HUES6 (cell line): ENCODE results near the gene ADAMTSL1.

Experiments
- H3K27ac ChIP-seq: 2 replicates; pipeline ENCODE4 v1.7.0; 2013; ENCODE audit warnings: low read depth, mild to moderate bottlenecking, low read length, inconsistent platforms
- H3K27me3 ChIP-seq: 2 replicates; pipeline ENCODE4 v1.6.1; 2013; ENCODE audit warnings: low read length; ENCODE audit not compliant: control insufficient read depth, insufficient read depth
- H3K36me3 ChIP-seq: 2 replicates; pipeline ENCODE4 v1.6.1; 2013; ENCODE audit warnings: low read length; ENCODE audit not compliant: control insufficient read depth, insufficient read depth
- H3K4me1 ChIP-seq: 2 replicates; pipeline ENCODE4 v1.6.1; 2013; ENCODE audit warnings: low read length; ENCODE audit not compliant: control insufficient read depth, insufficient read depth
- H3K4me3 ChIP-seq: 2 replicates; pipeline ENCODE4 v1.5.1; 2013; ENCODE audit warnings: low read depth, low read length
- H3K9ac ChIP-seq: one replicate; pipeline ENCODE4 v1.6.1; 2013; ENCODE audit warnings: mild to moderate bottlenecking, low read length
- H3K9me3 ChIP-seq: 2 replicates; pipeline ENCODE4 v1.6.1; 2013; ENCODE audit warnings: low read depth, low read length; ENCODE audit not compliant: control insufficient read depth, insufficient read depth

Gene ADAMTSL1, protein sequence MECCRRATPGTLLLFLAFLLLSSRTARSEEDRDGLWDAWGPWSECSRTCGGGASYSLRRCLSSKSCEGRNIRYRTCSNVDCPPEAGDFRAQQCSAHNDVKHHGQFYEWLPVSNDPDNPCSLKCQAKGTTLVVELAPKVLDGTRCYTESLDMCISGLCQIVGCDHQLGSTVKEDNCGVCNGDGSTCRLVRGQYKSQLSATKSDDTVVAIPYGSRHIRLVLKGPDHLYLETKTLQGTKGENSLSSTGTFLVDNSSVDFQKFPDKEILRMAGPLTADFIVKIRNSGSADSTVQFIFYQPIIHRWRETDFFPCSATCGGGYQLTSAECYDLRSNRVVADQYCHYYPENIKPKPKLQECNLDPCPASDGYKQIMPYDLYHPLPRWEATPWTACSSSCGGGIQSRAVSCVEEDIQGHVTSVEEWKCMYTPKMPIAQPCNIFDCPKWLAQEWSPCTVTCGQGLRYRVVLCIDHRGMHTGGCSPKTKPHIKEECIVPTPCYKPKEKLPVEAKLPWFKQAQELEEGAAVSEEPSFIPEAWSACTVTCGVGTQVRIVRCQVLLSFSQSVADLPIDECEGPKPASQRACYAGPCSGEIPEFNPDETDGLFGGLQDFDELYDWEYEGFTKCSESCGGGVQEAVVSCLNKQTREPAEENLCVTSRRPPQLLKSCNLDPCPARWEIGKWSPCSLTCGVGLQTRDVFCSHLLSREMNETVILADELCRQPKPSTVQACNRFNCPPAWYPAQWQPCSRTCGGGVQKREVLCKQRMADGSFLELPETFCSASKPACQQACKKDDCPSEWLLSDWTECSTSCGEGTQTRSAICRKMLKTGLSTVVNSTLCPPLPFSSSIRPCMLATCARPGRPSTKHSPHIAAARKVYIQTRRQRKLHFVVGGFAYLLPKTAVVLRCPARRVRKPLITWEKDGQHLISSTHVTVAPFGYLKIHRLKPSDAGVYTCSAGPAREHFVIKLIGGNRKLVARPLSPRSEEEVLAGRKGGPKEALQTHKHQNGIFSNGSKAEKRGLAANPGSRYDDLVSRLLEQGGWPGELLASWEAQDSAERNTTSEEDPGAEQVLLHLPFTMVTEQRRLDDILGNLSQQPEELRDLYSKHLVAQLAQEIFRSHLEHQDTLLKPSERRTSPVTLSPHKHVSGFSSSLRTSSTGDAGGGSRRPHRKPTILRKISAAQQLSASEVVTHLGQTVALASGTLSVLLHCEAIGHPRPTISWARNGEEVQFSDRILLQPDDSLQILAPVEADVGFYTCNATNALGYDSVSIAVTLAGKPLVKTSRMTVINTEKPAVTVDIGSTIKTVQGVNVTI (N-terminal part only)

DNA sequence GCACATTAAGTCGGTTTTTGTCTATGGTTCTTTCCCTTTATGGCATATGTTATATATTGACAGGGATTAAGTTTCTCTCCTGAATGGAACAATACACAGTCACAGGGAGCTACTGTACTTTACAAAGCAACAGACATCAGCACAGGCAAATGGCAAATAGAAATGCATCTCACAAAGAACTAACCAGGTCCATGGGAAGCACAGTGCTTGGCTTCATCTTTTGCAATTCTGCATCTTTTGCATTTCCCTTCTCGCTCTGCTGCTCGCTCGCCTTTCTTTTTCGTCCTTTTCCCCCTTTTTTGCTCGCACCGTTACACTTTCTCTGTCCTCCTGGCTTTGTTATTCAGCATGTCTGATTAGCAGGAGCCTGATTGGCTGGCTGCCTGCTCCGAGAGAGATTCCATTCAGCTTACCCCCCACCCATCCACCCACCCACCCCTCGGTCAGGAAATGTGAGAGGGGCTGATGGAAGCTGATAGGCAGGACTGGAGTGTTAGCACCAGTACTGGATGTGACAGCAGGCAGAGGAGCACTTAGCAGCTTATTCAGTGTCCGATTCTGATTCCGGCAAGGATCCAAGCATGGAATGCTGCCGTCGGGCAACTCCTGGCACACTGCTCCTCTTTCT is at the start of gene ADAMTSL1:
Gene ADAMTSL1 (plus strand): TSS at position 502 of the 628 bp plus-strand sequence. CDS start 80 bp downstream, at position 582.
- Histone ChIP-seq H3K27ac (no peak within 1 kb of the TSS), H3K9me3 (peaks cover 5% of the 10 kb centered on the region), H3K9ac (no peak within 1 kb of the TSS), H3K27me3 (no peaks in the 10 kb centered on the region), H3K4me1 (peaks cover 23% of the 10 kb centered on the region), H3K36me3 (no peaks in the 10 kb centered on the region), H3K4me3 (peak within 1 kb of the TSS; percentile 47)

DNA sequence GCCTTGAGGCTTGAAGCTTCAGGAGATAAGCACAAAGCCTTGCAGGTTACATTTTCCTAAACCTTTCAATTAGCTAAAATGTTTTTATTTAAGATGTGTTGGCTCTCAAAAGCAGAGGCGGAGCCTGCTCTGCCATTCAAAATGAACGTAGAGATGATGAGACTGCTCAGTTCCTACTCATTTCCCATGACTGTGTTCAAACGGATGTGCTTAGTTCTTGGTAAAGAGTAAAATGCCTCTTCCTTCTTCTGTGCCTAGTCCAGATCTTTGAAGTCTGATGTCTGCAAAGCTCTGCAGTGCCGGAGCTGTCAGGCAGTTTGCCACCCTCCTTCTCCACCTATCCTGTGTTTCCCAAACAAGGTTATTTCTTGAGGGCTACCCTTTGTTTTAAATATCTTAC is 46.3 kb upstream of the ADAMTSL1 start:
- Histone ChIP-seq H3K36me3 (no peaks in the 10 kb centered on the region), H3K27me3 (no peaks in the 10 kb centered on the region), H3K27ac (no peak overlapping the region), H3K4me1 (no peaks in the 10 kb centered on the region), H3K9me3 (no peaks in the 10 kb centered on the region), H3K4me3 (no peak overlapping the region), H3K9ac (no peak overlapping the region)

DNA sequence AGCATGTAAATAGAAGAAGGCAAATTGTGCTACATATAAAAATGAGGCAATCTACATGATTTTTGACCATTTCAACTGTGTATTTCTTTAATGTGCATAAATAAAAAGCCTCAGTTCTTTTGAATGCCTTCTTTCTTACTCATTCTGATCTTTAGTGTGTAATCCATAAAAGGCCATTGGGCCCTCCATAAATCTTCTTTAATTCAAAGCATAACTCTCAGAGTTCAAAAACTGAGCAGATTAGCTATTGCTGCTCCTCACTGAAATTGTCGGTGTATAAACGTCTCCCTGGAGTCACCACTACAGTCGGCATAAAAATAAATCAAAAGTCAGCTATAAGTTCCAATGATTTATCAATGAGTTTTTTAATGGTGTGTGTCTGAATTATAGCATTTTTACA is 45.3 kb upstream of the ADAMTSL1 start:
- Histone ChIP-seq H3K27ac (no peak overlapping the region), H3K4me3 (no peak overlapping the region), H3K9me3 (no peaks in the 10 kb centered on the region), H3K36me3 (no peaks in the 10 kb centered on the region), H3K4me1 (no peaks in the 10 kb centered on the region), H3K27me3 (no peaks in the 10 kb centered on the region), H3K9ac (no peak overlapping the region)

DNA sequence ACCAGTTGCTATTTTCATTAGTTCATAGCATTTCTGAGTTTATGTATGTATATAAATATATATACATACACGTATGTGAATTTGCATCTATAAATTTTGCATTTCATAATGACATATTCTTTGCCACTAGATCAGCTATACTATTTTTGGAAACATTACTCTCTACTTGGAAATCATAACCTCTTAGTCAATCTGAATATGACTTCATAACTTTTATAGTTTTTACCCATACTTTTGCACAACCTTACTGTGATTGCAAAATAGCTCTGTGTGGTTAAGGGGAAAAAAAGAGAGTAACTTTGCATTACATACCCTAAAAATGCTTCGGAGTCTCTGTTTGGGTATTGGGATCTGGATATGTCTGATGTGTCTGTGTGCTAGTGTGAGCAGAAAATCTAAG is 44.9 kb upstream of the ADAMTSL1 start:
- Histone ChIP-seq H3K27me3 (no peaks in the 10 kb centered on the region), H3K27ac (no peak overlapping the region), H3K9me3 (no peaks in the 10 kb centered on the region), H3K9ac (no peak overlapping the region), H3K4me3 (no peak overlapping the region), H3K36me3 (no peaks in the 10 kb centered on the region), H3K4me1 (no peaks in the 10 kb centered on the region)

DNA sequence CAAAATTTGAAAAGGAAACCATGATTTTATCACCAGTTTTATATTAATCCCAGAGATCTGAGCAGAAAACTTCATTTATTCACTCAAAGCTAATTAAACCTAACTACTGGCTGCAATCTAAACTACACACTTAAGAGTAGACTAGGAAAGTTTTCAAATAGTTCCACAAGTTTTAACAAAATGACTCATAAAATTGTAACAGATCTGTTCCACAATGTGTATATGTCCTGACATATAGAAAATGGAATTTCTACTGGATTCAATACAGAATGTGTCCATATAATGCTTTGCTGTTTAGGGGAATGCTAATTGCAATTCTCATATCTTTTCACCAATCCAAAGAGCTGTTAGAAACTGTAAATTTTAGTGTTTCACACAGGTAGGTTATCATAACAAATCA is 40.3 kb upstream of the ADAMTSL1 start:
- no peak overlapping the region for H3K4me3 ChIP-seq
- H3K27ac ChIP-seq, result no peak overlapping the region
- peaks cover 11% of the 10 kb centered on the region for H3K4me1 ChIP-seq
- H3K27me3 ChIP-seq, result no peaks in the 10 kb centered on the region
- no peaks in the 10 kb centered on the region for H3K36me3 ChIP-seq
- no peaks in the 10 kb centered on the region for H3K9me3 ChIP-seq
- H3K9ac ChIP-seq, result no peak overlapping the region

DNA sequence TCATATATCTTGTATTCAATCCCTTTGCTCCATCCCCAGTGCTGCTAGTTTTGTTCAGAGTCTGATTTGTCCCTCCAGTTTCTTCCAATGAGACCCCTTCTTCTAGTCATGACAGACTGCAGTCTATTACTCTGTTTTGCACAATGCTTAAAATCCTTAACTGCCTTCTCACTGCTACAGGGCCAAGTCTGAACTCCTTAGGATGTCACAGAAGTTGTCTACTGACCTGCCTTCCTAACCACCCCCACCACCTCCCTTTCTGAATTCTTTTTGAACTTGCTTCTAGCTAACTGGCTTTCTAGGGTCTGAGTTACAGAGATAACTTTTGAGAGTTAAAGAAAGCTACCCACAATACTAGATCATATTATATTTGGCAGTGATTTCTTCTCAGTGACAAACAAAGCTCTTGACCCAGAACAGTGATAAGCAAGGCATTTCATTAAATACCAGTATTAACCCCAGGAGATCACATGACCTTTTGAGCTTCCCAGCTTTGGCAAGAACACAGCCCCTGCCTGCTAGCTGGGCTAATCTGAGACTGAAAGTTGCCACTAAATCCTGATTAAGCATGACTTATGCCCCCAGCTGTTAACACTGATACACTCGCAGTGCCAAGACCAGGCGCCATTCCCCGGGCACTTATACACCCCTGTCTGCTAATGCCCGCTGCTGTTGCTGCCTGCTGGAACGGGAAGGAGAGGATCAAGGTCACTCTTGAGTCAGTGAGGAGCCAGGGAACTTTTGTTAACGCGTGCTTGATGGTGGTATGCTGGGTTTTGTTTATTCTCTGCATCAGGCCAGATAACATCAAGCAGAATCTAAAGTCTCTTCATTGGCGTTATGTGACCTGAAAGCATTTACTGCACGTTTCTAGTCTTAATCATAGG is 36.4 kb upstream of the ADAMTSL1 start:
- Histone ChIP-seq H3K9ac (no peak overlapping the region), H3K4me3 (no peak overlapping the region), H3K36me3 (no peaks in the 10 kb centered on the region), H3K9me3 (no peaks in the 10 kb centered on the region), H3K27me3 (no peaks in the 10 kb centered on the region; the same call in 1 of the 2 replicates), H3K27ac (no peak overlapping the region), H3K4me1 (peaks cover 12% of the 10 kb centered on the region)

DNA sequence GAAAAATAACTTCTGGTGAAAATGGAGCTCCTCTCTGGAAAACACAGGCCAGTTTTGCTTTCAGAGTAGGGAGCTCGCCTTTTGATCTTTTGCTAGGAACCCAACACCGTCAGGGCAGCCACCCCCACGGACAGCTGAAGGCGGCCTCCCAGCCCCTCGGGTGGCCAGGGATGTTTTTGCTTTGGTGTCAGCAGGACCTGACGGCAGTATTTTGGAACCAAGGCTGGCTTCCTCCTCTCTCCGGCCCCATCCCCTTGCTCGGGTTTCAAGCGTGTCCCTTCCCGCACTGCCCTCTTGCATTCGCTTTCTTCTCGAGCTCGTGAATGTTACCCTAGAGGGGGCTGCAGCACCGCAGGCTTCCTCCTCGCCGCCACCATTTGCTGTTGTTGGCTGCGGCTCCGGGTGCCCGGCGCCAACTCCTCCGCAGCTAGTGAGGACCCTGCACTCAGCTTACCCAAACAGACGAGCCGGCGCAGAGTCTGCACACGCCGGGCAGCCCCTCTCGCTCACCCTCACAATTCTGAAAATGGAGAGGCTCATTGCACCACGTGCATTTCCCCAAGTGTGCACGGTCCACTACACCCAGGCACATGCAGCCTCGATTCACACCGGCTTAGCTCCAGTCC is 35.5 kb upstream of the ADAMTSL1 start:
- H3K27me3 ChIP-seq, result no peaks in the 10 kb centered on the region; the same call in 1 of the 2 replicates
- H3K9ac ChIP-seq, result peak overlapping the region; percentile 44
- peaks cover 12% of the 10 kb centered on the region for H3K4me1 ChIP-seq
- no peaks in the 10 kb centered on the region for H3K36me3 ChIP-seq
- H3K27ac ChIP-seq, result no peak overlapping the region
- H3K9me3 ChIP-seq, result no peaks in the 10 kb centered on the region
- H3K4me3 ChIP-seq, result peak overlapping the region; percentile 31

DNA sequence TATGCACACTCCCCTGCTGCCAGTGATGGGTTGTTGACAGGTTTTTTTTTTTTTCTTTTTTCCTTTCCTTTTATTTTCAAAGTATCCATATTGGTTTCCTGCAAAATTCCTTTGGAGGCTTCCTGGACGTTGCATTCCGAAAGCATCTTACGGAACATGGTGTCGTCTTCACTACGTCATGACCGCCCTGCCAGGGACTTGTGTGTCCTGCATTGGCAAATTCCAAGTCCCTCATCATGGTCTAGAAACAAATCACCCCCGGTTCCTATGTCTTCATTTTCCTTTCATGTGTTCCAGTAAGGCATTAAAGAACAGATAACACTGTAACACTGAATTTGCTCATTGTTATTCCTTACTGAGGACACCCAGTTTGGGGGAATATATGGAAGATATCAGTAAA is 35.0 kb upstream of the ADAMTSL1 start:
- Histone ChIP-seq H3K4me3 (peak overlapping the region; percentile 31; the same call in 1 of the 2 replicates), H3K36me3 (no peaks in the 10 kb centered on the region), H3K9me3 (no peaks in the 10 kb centered on the region), H3K4me1 (peaks cover 12% of the 10 kb centered on the region), H3K27ac (no peak overlapping the region), H3K9ac (no peak overlapping the region), H3K27me3 (no peaks in the 10 kb centered on the region; the same call in 1 of the 2 replicates)

DNA sequence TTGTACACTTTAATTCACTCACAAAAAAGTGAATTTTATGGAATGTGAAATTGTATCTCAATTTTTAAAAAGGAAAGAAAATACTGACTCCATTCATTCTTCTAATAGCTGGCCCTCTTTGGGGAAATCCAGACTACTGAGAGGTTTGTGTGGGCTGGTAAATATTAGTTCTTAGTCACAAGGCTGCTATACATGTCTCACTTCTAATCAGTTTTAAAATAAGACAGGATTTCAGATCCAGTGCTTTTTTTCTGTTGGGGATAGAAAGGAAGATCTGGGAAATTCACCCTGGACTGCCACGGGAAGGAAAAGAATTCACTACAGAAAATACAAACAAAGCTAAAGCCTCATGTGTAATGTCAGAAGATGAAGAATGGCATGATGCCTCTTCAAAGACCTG is 32.7 kb upstream of the ADAMTSL1 start:
- Histone ChIP-seq H3K27me3 (no peaks in the 10 kb centered on the region; the same call in 1 of the 2 replicates), H3K4me1 (peaks cover 12% of the 10 kb centered on the region), H3K9me3 (no peaks in the 10 kb centered on the region), H3K27ac (no peak overlapping the region), H3K36me3 (no peaks in the 10 kb centered on the region), H3K4me3 (no peak overlapping the region), H3K9ac (no peak overlapping the region)
